Measurements from ENCODE around the gene ADD1.

The ADD1 gene

GRCh38 chr4:2805712-2806389, 37.8 kb upstream of the ADD1 start:
- DNase-seq: no peak

- DNase-seq: no peak
These were observed 37.0 kb upstream of the ADD1 start for GRCh38 chr4:2806390-2807355.

GRCh38 chr4:2807571-2807970, 36.1 kb upstream of the ADD1 start:
- no peak for DNase-seq

GRCh38 chr4:2808001-2808400, 35.6 kb upstream of the ADD1 start:
- no peak for DNase-seq

- no peak for DNase-seq
These were observed 33.9 kb upstream of the ADD1 start for GRCh38 chr4:2809610-2810180.

GRCh38 chr4:2810388-2810787, 33.3 kb upstream of the ADD1 start:
- DNase-seq: no peak

GRCh38 chr4:2811830-2812611, 31.6 kb upstream of the ADD1 start:
- DNase-seq: no peak

GRCh38 chr4:2812612-2813354, 30.9 kb upstream of the ADD1 start:
- no peak for DNase-seq

- DNase-seq: no peak
These were observed 29.9 kb upstream of the ADD1 start for GRCh38 chr4:2813446-2814405.

- DNase-seq: no peak
These were observed 28.9 kb upstream of the ADD1 start for GRCh38 chr4:2814627-2815270.

- DNase-seq: no peak
These were observed 27.2 kb upstream of the ADD1 start for GRCh38 chr4:2816401-2816954.

- DNase-seq: no peak
These were observed 26.5 kb upstream of the ADD1 start for GRCh38 chr4:2817137-2817536.

- DNase-seq: no peak
These were observed 25.8 kb upstream of the ADD1 start for GRCh38 chr4:2817701-2818350.

- no peak for DNase-seq
These were observed 25.2 kb upstream of the ADD1 start for GRCh38 chr4:2818351-2818939.

- DNase-seq: no peak
These were observed 24.1 kb upstream of the ADD1 start for GRCh38 chr4:2819244-2820215.

- no peak for DNase-seq
These were observed 23.2 kb upstream of the ADD1 start for GRCh38 chr4:2820216-2820982.

All from NCI-H1694 treated with DMSO at 0.1 percent for 48 hours (cell line).